HG03432 (cell line): ENCODE measurements around the gene OBI1.

ENCODE experiments used
- ATAC-seq: cut with Tn5 transposase; IDR thresholded peaks from one replicate; pipeline ENCODE4 v1.9.1; 2021; ENCODE audit warnings: mild to moderate bottlenecking, moderate library complexity; ENCODE audit not compliant: unreplicated experiment

OBI1 gene

DNA sequence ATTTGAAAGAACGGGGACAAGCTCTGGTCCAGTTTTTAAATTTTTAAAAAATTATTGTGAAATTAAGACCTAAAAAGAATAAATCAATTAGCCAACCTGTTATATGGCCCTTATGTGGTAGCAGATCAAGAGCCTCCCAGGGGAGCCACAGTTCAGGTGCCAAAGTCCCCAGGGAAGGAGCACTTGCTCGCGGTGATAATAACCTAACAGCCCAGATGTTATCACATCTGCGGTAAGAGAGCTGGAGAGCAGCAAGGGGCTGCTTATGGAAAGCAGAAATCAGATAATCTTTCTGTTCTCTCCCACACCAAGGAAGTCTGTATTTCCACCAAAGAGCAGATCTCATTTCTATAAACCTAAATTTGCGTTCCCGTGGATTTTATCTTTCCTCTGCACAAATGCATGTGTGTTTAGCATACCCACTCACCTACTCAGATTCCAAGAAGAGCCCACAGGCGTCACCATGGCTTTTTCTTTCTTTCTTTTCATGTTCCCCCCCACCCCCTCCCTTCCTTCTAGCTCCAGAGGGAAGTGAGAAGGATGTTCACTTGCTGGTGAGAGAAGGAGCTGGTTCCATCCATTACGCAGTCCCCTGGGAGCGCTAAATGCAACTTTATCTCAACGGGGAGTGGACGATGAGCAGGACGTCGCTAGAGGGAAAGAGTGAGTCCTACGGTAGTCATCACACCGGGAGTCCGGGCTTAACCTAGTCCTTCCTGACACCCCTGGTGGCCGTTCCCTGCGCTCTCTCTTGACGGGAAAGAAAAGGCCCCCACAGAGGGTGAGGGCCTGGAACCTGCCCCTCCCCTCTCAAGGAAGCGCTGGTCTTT is 54.0 kb downstream of the OBI1 start:
- no peak for ATAC-seq

DNA sequence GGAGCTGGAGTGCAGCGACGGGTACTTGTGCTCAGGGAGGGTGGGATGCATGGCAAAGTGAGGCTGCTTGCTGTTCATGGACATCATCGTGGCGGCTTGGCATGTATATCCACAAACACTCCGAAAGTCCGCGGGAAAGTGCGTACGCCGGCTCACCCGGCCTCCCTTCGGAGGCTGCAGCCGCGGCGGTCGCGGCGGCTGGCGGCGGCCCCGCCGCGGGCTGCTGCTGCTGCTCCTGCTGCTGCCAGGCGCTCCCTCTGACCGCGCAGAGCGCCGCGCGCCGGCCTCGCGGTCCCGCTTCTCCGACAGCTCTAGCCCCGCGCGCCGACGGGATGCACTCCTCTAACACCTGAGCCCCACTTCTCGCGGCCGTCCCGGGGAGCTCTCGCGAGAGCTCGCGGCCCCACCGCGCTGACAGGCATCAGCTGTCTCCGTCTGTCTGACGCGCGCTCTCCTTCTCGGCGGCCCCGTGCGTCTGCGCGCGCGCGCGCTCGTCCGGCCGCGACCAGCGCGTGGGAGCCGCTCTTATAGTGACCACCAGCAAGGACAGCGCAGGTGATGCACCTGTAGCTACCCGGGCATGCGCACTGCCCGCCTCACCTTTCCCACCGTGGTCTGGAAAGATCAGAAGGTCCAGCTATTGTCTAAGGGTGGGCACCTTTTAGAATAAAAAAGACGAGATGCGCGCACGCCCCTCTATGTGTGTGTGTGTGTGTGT is 55.6 kb downstream of the OBI1 start, which contains the start of gene POU4F1:
Gene POU4F1, minus strand, starts transcription at position 313 of the 718 bp plus-strand sequence. Its CDS starts 226 bp downstream, at position 87.
- peak; percentile 90 for ATAC-seq

DNA sequence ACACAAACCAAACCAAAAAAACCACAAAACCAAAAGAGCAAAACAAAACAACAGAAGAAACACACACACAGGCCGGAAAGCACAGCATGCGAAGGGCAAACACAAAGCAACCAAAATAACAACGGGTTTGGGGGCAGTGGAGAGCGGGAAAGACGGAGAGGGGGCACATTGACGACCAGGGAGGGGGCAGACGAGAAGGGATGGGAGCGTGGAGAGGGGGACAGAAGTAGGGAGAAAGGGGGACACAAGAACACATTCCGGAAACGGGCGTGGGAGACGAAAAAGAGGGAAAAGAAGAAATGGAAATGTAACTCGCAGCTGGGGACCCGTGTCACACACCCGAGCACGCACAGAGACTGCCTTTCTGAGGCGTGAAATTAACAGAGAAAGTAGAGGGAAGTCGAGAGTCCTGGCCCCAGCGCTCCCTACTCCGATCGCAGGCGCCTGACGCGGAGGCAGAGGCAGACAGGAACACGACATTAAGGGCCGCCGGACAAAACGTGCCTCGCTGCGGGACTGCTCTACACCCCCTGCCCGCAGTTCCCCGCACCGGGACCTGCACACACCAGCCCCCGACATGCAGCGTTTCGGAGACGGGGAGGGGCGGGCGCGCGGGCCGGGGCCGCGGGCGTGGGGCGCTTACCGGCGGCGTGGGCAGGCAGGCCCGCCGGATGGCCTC is 56.3 kb downstream of the OBI1 start:
- ATAC-seq, result peak; percentile 27

DNA sequence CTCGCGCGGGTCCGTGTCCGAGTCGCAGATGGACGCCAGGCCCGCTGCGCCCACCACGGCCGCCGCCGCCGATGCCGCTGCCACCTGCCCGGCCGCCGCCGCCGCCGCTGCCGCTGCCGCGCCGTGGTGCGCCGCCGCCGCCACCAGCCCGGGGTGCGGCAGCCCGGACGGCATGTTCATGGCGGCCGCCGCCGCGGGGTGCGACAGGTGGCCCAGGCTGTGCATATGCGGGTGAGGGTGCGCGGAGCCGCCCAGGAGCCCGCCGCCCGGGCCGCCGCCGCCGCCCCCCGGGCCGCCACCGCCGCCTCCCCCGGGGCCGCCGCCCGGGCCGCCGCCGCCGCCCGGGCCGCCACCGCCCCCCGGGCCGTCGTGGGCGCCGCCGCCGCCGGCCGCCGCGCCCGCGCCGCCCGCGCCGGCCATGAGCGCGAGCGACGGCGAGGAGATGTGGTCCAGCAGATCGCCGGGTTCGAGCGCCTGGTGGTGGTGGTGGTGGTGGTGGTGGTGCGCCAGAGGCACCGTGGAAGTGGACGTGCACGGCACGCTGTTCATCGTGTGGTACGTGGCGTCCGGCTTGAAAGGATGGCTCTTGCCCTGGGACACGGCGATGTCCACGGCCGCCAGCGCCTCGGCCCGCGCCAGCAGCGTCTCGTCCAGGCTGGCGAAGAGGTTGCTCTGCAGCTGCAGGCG is 56.9 kb downstream of the OBI1 start:
- peak; percentile 15 for ATAC-seq

DNA sequence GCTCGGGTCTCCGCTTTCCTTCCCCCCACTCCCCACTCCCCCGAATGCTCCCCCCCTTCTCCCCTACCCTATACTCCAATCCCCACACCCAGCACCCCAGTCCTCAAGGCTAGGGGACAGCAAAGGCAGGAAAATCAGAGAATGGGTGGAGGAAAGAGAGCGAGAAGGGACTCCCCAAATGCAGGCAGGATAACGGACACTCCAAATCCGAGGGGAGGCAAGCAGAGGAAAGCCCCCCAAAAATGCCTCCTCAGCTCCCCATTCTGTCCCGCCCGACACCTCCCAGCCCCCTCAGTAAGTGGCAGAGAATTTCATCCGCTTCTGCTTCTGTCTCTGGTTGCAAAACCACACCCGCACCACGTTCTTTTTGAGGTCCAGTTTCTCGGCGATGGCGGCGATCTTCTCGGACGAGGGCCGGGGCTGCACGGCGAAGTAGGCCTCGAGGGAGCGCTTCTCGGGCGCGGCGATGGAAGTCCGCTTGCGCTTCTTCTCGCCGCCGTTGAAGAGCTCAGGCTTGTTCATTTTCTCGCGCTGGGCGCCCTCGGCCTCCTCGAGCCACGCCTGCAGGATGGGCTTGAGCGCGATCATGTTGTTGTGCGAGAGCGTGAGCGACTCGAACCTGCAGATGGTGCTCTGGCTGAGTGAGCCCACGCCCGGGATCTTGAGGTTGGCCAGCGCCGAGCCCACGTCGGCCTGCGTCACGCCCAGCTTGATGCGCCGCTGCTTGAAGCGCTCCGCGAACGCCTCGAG is 57.7 kb downstream of the OBI1 start:
- ATAC-seq, result peak; percentile 25

DNA sequence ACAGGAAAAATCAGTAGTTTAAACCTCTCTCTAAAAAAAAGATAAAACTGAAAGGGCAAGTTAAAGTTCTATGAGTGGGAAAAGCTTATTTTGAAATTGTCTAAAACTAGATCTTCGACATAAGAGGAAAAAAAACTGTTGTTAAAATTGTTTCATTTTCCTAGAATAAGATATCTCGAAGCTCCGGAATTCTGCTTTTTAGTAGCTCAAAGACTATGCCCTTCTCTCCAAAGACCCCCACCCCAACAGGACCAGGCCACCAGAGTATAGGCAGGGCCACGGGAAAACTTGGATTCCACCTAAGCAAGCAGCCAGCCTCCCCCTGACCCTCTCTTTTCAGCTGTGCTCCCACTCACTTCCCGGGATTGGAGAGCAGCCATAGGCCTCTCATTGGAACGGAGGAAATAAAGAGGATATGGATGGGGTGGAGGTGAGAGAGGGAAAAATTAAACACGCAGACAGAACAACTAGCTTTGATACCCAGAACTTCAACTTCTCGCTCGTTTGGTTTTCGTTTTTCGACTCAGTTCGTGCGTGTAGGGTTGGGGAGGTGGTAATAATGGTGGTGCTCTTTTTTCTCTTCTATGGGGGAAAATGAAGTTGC is 58.6 kb downstream of the OBI1 start:
- no peak for ATAC-seq

- ATAC-seq, result no peak
These were observed 59.2 kb downstream of the OBI1 start for GRCh38 chr13:78599645-78600279.

DNA sequence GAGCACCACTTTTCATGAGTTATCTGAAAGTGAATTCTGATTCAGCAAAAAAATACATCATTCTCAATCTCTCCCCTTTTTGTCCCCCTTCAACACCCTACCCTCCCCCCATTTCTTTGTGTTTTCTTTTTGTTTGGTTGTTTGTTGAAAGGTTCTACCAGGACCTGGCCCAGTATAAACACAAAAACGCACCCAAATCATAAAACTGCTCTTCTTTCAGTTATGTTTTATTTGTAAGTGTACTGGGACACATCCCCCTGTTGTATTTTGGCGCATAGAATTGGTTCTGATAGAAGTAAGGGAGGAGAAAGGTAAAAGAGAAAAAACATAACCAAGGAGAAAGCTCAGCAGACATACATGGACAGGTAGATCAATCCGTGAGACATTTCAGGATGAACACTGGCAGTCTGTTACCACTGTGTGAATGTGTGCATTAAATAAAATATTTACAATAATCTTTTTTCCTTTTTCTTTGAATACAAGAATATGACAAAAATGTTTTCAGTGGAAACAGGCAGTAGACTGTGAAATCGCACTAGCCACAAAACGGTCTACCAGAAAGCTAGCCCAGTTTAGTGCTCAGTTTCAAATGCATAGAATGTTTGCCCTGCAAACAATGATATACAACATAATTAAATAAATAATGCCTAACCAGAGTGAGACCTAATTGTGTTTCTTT is 59.9 kb downstream of the OBI1 start:
- ATAC-seq, result no peak

DNA sequence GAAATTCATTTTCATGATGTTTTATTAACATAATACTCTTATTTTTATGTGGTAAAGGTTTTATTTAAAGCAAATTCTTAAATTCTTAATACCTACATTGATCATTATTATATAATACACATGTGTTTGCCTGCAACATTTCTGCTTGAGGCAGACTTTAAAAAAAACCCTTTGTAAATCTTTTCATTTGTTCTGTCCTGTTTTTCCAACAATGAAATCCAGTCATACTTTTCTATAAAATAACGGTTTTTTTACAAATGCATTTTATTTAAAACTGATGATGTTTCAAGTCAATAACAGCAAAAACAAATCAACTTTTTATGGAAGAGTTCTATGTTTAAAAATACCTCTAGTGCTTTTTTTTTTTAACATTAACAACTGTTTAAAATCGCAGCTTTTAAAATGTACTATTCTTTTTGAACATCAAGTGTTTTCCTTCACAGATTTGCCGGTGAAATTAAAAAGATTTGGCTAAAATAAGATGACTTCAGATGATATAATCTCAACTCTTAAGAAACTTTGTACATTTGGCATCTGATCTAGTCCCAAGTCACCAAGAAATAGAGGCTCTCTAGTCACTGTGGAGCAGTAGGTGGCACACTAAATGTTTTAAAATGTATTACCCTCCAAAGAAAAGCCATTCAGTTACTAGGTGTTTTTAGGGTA is 60.7 kb downstream of the OBI1 start:
- no peak for ATAC-seq

DNA sequence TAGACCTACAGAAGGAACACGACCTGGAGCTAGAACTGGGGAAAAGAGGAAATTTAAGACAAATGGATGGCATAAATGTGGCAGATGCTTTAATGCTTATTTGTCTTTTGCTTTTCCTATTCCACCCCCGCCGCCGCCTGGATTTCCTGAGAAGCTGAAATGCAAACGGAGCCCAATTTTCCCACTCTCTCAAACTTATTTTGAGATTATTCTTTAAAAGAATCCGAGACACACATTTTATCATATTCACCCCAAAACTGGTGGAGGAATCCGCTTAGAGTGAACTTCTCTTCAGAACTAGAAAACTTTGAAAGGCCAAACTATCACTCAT is 61.4 kb downstream of the OBI1 start:
- no peak for ATAC-seq

- no peak for ATAC-seq
These were observed 62.0 kb downstream of the OBI1 start for GRCh38 chr13:78596736-78597601.

DNA sequence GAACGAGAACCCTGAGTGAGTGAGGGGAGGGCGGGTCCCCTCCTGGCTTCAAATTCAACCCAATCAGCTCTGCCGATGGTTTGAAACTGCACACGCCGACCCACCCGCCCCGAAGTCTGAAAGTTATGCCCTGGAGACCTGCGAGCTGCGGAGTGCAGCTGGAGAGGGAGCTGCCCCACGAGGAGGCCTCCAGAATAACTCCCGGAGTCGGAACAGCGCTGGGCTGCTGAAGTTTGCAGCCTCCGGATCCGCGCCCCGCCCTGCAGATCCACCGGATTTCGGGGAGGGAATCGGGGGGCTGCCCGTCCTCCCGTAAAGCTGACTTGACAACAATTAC is 62.6 kb downstream of the OBI1 start:
- peak; percentile 18 for ATAC-seq

DNA sequence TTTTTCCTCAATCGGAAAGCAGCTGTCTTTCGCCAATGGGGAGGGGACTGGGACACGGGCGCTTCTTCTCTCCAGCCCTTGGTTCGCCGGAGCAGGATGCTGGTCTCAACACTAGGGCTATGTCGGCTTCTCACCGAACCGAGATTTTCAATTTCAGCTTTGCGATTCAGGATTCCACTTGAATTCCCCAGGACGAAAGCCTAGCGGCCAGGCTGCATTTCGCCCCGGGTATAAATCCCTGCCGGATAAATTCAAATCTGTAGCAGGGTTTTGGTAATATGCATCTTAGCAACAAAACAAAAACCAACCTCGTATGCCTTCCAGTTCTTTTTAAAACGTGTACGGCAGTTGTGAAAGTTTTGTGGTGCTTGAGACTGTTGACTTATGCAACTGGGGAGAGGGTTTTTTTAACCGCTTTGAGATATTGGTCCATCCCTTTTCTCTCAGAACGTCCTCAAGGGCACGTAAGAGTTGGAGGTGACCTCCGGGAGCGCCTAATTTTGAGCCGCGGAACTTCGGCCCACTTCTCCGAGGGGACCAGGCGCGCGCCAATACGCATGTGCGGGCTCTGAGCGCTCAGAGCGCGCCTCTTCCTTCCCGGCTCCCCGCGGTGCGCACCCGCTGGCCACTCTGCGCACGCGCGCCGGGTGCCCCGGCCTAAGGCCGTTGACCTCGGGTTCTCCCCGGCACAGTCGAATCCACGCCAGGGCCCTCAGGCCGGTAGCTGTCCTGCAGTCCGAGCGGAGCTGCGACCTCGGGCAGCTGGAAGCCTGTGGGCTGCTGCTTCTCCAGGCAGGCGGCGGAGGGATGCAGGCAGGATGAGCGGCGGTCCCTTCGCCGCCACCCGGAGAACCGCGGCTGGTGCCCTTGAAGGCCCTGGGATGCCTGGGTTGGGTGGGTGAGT is 63.2 kb downstream of the OBI1 start:
- ATAC-seq, result peak; percentile 78

DNA sequence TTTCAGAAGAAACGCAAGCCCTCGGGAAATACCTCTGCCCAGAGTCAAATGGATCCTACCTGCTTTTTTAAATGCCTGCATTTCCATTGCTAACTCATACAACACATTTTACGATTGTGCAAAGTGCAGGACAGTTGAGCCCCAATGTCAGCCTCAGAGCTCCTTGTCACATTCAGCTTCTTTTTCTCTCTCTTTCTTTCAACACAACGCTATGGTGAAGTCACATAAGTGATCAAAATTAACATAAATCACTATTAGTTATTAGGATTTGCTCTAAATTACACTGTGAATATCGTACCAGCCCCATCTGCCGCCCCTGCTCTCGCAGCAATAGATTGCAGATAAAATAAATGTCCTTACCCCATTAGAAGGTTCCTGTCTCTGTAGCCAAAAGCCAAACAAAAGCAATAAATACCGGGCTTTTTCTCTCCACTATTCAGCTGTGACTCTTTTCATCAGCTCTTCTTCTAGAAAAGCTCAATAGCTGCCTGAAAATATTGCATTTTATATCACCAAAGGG is 64.4 kb downstream of the OBI1 start:
- no peak for ATAC-seq

DNA sequence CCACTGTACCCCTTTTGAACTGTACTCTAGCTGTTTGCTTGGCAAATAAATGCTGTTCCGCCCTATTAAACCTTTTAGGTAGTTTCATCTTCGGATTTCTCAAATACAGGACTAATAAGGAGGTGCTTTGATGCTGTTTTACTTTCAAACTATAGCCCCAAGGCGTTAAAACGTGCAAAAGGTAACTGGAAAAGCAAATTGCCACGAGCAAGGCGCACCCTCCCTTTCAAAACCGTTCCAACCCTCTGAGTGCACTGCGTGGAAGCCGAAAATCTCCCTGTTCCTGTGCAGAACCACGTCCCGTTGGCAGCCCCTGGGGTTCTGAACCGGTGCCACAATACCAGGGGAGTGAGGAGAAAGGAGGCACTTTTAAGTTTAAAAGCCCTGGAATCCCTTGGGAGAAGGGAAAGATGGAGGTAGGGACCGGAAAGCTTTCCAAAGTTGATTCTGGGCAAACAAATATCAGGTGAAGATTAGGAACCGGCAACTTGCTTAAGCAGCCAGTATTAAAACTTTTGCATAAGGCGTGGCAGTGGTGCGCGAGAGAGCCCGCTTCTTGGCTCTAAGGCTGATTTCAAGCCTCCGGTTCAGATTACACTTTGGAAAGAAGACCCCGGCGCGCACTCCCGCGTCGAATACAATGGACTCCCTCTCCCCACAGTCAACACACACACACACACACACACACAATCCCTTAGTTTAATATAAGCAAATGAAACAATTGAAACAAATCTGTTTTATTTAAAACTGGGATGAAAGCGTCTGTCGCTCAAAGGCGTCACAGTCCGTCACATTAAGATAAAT is 65.1 kb downstream of the OBI1 start:
- no peak for ATAC-seq

DNA sequence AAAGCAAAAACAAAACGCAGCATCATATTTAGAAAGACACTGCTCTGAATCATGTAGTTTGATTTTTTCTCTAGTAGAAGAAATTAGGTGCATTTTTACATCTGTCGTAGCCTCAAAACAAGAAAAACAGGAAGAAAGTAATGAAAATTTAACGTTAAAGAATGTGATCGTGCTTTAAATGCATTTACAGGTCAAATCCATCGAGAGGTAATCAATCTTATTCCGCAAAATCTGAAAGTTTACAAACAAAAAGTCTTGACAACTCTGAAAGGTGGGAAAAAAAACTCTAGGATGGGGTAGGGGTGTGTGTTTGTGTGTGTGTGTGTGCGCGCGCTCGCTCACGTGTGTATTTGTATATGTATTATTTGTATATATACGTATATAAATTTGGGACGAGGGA is 65.8 kb downstream of the OBI1 start:
- no peak for ATAC-seq
